Keratinocyte (primary cell): ENCODE results near the gene NDUFB11.

Source experiments
- EZH2 ChIP-seq: IDR thresholded peaks from one replicate; pipeline ENCODE4 v1.6.1; 2012; ENCODE audit warnings: inconsistent platforms, mild to moderate bottlenecking, low read length, moderate library complexity
- TF ChIP-seq, protein P1 (sequence below), 3 experiments: IDR thresholded peaks in 1 of 3; conservative IDR thresholded peaks in 1 of 3; optimal IDR thresholded peaks in 1 of 3; 2 replicates in 2 of 3; 3 replicates in 1 of 3; pipeline versions ENCODE3 to v1.5.1; 2011; ENCODE audit warnings: low read length in 3 of 3, mild to moderate bottlenecking in 3 of 3, moderate library complexity in 2 of 3, control low read depth in 1 of 3, inconsistent platforms in 1 of 3; ENCODE audit not compliant: insufficient read depth in 2 of 3; ENCODE audit errors: extremely low read depth in 1 of 3

DNA sequence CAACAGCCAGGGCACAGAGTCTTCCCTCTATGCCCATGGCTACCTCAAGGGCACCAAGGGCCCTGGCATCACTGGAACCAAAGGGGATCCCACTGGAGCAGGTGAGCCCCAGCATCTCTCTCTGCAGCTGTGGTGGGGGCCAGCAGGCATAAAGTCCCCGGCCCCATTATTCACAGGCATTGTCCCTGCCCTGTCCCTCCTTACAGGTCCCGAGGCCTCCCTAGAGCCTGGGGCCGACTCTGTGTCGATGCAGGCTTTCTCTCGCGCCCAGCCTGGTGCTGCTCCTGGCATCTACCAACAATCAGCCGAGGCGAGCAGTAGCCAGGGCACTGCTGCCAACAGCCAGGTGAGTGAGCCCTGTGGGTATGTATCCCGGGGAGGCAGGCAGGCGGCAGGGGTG lies 36.8 kb upstream of the NDUFB11 start:
- TF ChIP-seq, protein P1, sequence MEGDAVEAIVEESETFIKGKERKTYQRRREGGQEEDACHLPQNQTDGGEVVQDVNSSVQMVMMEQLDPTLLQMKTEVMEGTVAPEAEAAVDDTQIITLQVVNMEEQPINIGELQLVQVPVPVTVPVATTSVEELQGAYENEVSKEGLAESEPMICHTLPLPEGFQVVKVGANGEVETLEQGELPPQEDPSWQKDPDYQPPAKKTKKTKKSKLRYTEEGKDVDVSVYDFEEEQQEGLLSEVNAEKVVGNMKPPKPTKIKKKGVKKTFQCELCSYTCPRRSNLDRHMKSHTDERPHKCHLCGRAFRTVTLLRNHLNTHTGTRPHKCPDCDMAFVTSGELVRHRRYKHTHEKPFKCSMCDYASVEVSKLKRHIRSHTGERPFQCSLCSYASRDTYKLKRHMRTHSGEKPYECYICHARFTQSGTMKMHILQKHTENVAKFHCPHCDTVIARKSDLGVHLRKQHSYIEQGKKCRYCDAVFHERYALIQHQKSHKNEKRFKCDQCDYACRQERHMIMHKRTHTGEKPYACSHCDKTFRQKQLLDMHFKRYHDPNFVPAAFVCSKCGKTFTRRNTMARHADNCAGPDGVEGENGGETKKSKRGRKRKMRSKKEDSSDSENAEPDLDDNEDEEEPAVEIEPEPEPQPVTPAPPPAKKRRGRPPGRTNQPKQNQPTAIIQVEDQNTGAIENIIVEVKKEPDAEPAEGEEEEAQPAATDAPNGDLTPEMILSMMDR (optimal IDR thresholded peaks at IDR 0.05 in 1 of 3, IDR thresholded peaks at IDR 0.05 in 1 of 3, conservative IDR thresholded peaks at IDR 0.05 in 1 of 3; ENCODE audit: extremely low read depth in 1 of 3, insufficient read depth in 2 of 3, low read length in 3 of 3) = no peak
- TF ChIP-seq EZH2 = no peak
